Testis (tissue), 2 donors: ENCODE measurements around the gene SPIRE1.
"Not testable (repeated sequence)": the region's sequence is repeated elsewhere in the genome, so short reads cannot be mapped to it uniquely, and the experiment has no call there.

Experiments used
- CTCF ChIP-seq, 3 experiments: fragments of 450-650 bp in 2 of 3; fragments of 200-600 bp in 1 of 3; sonication (generic) in 1 of 3; IDR thresholded peaks; one replicate each; pipeline ENCODE4 v1.5.1; 2016 to 2019; ENCODE audit warnings: antibody characterized with exemption in 3 of 3, mild to moderate bottlenecking in 2 of 3, moderate library complexity in 1 of 3
- POLR2A ChIP-seq: fragments of 450-650 bp; IDR thresholded peaks from one replicate; pipeline ENCODE4 v1.6.1; 2017; ENCODE audit warnings: antibody characterized with exemption, mild to moderate bottlenecking, moderate library complexity

GRCh38 chr18:12551466-12551865 lies 106.4 kb downstream of the SPIRE1 start:
- not testable (repeated sequence) for TF ChIP-seq POLR2A; CTCF (IDR thresholded peaks at IDR 0.05)
